ENCODE results near the gene POLR3K.

DNA sequence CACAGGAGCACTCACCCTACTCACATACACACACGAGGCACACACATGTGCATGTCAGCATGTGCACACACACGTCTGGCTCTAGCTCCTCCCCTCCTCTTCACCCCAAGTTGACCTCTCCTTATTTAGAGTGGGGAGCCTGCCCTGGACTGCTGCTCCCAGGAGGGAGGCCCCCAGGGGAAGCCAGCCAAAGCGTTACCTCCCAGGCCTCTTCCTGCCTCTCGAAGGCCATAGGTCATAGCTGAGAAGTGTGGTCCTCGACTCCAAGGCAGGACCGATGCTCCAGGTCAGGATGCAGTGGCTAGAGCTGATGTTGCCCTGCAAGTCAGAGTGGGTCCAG lies 18.8 kb downstream of the POLR3K start:
- no peak for TF ChIP-seq CTCF (IDR thresholded peaks at IDR 0.05)
- no peak for TF ChIP-seq POLR2A (IDR thresholded peaks at IDR 0.05)
